IPS DF 19.7 (cell line): ENCODE measurements around the gene PPP1CA.

Experiments used
- DNase-seq: peaks from one replicate; pipeline ENCODE4 v3.0.0-alpha.2; 2013; ENCODE audit warnings: low read depth, low spot score

Gene PPP1CA

DNA sequence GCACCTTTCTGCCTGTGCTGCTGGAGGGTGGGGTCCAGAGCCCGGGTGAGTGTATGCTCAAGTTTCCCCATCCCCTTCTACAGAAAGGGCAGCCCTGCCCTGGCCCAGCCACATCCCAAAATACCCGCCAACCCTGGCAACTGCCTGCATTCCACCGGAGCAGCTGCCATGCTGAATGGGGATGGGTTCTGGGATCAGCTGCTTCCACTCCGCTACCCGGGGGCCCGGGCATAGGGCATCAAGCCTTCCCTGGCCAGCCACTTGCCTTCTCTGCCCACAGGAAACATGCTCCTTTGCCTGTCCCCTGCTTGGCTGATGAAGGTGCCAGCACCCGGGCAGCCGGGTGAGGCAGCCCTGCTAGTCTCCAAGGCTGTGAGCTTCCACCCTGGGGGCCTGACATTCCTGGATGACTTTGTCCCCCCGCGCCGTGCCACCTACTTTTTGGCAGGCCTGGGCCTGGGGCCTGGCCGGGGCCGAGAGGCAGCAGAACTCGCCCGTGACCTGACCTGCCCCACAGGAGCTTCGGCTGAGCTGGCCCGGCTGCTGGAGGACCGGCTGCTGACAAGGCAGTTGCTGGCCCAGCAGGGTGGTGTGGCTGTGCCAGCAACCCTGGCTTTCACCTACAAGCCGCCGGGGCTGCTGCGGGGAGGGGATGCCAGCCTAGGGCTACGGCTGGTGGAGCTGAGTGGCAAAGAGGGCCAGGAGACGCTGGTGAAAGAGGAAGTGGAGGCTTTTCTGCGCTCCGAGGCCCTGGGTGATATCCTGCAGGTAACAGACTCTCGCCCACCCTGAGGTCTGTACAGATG is 17.0 kb upstream of the PPP1CA start:
- no peak for DNase-seq

DNA sequence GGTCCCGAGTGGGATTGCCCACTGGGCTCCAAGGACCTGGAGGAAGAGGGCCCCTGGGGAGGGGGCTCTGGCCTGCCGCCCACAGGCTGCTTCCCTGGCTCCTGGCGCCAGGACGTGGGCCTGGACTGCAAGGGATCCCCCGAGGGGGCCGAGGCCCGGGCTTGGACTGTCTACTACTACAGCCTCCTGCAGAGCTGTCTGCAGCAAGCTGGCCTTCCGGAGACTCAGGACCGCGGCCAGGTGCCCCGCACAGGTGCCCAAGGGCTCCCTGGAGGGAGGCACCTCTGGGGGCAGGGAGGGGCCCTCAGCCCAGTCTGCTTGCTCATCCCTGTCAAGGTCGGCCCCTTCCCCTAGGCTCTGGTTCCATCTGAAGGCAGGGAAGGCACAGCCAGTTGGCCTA is 15.8 kb upstream of the PPP1CA start:
- DNase-seq, result no peak

DNA sequence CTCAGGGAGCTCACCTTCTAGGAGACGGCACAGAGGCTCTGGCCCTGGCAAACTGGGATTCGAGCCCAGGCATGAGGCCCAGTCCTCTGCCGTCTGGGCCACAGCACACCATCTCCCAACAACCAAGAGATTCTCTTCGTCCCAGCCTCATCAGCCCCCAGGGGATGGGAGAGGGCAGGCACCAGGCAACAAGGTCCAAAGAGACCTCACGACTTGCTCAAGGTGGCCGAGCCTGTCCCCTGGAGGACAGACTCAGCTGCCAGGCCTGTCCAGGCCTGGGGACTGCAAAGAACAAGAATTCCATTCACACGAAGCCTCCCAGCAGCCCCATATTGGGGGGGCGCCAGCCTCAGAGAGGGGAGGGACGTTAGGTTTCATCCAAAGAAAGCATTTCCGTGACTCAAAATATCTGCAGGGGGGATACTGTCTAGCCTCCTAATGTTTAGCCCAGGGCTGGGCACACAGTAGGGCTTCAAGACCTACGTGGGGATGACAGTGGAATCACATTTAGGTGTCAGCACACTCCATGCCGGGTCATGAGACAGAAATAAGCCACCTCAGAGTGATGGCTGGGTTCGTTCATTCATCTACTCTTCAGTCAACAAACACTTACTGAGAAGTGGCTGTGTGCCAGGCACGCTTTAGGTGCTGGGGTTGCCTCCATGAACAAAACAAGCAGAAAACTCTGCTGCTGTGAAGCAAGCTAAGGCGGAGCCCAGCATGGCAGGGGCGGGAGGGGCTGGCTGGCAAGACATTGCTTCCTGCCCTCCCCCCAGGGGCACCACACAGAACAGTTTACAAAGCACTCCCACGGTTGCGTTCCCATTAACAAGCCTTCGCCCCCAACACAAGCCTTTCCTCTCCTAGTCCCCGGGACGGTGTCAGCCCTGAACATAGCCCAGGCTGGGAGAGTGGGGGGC is 15.0 kb upstream of the PPP1CA start:
- DNase-seq, result no peak

DNA sequence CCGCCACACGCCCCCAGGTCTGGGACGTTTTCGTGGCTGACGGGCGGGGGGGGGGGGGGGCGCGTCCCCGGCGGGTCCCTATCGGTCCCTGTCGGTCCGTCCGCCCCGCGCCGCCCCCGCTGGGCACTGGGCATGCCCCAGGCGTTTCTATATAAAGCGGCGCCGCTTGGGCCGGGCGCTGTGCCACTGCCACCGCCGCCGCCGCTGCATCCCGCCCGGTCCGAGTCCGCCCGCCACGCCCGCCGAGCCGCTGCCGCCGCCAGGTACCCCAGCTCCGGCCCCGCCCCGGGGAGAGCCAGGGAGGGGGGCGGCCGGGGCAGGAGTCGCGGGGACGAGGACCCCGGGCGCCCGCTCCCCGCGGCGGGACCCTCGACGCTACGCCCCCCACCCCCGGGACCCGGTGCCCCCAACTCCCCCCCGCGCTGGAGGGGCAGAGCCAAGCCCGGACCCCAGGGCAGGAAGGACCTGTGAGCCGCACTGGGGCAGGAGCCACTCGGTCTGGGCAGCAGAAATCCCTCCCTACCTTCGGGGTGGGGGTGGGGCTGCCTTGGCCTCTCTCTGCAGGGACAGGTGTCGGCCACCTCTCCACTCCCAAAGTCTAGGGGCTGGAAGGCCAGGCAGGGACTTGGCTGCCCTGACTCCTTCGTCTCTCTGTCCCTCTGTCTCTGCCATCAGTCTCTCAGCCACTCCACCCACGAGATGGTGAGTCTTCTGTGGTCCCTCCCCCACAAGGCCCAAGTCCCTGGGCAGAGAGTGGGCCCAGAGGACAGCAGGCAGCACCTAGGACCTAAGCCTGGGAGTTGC is 14.0 kb upstream of the PPP1CA start, which contains the start of gene CARNS1:
TSS of gene CARNS1 (plus strand) at position 178 of the 804 bp plus-strand sequence. CDS start at position 700, 522 bp downstream.
- DNase-seq, result no peak

DNA sequence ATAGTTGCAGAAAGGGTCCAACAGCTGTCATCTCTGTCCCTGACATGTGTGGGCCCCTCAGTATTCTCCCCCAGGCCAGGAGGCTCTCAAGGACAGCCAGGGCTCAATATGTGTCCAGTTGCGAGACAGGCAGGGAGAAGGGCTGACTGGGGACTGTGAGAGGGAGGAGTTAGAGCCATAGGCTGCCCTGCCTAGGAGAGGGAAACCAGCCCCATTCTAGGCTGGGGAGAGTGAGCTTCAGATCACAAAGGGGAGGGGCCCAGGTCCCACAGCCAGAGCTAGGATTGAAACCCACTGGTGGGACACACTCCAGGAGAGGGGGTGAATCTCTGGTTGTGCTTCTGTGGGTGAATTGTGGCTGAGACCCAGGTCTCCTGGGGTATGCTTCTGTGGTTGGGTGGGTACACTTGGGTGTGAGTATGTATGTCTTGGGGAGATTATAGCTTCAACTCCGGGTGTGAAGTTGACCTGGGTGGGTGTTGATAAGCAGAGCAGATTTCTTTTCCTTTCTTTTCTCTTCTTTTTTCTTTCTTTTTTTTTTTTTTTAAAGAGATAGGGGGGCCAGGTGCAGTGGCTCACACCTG is 11.7 kb upstream of the PPP1CA start:
- no peak for DNase-seq

DNA sequence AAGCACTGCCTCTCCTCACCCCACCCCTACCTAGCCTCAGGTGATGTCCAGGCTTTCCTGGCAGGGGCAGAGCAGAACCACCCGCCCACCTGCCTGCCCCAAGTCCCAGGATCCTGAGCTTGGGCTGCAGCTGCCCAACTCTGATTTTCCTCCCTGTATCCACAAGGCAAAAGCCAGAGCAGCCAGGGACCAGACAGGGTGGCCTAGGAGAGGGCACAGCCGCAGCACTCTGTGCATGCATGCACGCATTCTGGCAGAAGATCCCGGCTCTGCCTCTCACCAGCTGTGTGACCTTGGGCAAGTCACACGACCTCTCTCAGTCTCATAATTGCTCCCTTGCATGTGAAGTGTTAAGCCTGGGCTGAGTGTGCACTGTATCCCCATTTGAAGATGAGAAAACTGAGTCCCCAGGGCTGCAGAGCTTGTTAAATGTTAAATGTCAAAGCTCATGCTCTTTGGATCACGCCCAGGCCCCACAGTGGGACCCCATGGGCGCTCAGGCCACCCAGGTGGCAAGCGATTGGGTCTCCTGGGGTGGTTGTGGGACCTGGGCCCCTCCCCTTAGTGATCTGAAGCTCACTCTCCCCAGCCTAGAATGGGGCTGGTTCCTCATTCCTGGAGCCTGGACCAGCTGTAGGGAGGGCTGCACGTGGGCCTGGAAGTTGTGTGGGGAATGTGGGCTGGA is 11.0 kb upstream of the PPP1CA start:
- no peak for DNase-seq

DNA sequence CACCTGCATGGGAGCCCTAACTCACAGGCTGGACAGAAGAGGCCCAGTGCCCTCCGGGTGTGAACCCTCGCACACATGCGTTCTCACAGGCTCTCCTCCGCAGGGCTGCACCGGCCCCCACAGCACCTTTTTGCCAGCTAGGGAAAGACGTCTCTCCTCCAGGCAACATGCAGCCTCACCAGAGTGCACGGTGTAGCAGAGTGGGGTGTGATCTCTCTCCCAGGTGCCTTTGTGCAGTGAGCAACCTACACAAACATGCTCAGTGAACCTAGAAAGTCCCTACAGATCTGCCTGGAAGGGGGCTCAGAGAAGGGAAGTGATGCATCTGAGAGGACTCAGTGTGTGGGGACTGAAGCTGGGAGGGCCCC is 10.1 kb upstream of the PPP1CA start:
- no peak for DNase-seq

DNA sequence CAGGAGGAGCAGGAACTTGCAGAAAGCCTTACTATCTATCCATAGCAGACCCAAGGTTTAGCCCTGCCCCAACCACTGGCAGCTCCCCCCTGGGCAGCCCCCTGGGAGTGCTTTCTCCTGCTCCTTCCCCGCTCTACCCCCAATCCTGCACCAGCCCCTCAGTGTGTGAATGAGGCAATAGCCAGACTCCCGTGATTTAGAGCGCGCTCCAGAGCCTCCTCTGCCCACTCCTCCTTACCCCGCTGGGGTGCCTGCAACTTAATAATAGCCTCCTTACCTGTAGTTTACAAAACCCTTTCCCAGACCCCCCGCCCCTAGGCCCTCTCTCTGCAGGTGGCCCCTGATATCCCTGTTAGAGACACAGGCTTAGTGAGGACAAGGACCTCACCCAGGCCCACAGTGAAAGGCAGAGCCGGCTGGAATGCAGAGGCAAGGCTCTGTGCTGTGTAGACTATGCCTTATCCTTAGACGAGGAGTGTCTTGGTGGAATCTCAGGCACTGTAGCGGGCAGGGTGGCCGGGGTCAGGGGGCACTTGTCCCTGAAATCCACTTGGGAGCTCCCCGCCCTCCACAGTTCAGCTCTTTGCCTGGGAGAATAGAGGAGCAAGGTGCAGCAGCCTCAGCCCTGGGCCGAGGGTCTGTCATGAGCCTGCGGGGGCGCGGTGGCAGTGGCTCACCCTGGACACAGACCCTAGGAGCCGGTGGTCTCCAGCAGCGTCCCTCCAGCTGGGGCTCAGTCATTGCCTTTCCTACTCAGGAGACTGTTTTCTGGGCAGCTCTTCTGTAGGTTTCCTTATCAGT is 9.5 kb upstream of the PPP1CA start:
- no peak for DNase-seq

DNA sequence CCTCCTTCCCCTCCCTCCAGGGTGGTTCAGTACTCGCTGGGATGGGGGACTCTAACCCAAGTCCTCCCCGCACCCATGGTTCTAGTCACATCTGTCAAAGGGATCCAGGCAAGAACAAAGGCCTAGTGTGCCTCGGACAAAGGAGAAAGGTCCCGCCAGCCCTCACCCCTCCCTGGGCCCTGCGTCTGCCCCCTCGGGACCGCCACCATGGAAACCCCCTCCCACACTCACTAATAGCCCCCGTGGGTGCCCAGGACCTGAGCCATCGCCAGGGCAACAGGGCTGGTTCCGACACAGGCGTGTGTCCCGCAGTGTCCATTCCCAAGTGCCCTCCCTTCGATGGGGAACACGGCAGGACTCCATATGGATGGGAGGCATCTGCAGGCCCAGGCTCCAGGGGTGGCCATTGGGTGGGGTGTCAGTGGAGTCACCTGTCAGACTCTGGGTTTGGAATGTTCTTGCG is 8.7 kb upstream of the PPP1CA start:
- no peak for DNase-seq

DNA sequence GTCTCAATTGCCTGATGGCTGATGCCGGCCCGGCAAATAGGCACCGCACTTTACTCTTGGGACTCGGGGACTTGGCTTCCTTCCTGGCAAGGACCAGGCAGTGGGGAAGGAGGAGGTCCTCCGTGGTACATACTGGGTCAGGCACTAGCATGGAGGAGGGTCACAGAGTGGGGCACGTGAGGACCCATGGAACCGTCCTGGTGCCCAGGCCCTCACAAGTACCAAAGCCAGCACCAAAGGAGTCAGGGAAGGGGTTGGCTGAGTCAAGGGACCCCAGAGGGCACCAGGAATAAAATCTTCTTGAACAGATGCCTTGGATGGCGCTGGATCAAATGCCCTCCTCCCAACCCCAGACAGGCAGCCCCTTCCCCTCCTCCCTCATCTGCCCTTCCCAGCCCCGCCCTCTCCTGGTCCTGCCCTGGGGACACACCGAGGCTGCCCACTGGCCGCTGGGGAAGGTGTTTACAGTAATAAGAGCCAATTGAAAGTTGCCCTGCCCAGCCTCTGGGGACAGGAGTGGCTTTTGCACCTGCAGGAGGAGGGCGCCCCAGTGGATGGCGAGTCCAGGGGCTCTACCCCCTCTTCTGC is 8.2 kb upstream of the PPP1CA start:
- DNase-seq, result no peak

DNA sequence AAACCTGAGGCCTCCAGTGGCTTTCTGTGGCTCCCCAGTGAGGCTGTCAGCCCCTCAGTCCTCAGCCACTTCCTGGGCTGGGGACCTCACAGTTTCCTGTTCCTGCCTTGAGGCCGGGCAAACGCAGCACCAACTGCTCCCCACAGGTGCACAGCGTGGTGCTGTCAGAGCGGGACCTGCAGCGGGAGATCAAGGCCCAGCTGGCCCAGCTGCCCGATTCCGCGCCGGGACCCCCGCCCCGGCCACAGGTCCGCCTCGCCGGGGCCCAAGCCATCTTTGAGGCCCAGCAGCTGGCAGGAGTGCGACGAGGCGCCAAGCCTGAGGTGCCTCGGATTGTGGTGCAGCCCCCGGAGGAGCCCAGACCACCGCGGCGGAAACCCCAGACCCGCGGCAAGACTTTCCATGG is 7.6 kb upstream of the PPP1CA start:
- no peak for DNase-seq

DNA sequence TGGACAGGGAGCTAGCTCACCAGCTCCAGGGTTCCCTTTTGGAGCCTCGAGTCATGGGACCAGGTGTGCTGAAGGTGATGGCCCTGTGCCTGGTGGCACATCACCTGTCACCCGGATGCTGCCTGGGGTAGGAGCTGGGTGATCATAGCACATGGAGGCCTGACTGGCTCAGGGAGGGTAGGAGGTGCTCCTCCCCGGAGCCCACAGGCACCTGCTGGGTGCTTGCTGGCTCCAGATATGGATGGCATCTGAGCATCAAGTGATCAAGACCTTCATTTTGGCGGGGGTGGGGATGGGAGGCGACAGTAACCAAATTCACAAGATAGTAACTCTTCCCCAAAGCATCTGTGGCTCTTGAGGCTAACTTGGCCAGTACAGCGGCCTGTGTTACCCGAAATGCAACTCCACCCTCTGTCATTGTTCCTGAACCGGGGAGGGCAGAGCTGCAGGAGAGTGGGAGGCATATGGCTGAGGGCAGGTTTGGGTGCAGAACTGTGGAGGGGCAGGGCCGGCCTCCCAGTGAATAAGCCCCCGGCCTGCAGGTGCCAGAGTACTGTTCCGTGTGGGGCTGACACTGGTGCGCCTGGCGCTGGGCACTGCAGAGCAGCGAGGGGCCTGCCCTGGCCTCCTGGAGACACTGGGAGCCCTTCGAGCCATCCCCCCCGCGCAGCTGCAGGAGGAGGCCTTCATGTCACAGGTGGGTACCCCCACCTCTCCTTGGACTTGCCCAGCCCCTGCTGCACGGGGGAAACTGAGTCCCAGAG is 7.0 kb upstream of the PPP1CA start:
- no peak for DNase-seq

DNA sequence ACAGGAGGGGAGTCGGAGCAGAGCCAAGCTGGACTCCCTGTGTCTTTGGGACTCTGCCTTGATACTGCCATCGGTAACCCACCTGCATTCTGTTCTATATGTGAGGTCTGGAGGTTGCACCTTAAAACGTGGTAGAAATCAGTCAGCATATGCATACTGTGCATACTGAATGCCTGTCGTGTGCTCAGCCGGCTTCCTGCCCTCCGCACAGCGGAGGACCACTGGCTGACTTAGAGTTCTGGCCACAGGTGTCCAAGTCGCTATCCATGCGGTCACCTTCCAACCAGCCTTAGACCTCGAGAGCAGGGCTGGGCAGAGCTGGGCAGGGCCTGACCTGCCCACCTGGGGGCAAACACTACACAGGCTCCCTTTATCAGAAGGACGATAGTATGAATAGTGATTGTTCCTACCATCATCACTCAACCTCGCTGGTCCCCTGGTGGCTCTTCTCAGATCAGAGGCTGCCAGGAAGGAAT is 6.1 kb upstream of the PPP1CA start:
- no peak for DNase-seq

DNA sequence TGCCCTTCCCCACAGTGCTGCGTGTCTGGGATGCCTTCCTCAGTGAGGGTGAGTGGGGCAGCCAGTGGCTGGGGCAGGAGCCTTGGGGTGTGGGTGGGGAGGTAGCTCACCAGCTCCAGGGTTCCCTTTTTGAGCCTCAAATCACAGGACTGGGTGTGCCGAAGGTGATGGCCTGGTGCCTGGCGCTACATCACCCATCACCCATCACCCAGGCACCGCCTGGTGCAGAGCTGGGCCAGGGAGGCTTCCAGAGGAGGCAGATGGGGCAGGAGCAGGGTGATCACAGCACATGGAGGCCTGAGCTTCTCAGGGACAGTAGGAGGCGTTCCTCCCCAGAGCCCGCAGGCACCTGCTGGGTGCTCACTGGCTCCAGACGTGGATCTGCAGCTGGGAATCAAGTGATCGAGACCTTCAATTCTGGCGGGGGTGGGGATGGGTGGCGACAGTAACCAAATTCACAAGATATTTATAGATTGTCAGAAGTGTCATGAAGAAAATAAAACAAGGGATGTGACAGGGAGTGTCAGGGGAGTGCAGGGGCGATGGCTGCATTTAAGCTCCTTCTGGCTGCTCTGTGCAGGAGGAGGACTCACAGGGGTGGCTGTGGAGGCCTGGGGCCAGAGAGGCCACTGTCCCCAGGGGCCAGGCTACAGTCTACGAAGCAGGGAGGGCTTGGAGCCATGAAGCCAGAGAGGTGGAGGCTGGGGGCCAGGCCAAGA is 5.5 kb upstream of the PPP1CA start:
- DNase-seq, result no peak

DNA sequence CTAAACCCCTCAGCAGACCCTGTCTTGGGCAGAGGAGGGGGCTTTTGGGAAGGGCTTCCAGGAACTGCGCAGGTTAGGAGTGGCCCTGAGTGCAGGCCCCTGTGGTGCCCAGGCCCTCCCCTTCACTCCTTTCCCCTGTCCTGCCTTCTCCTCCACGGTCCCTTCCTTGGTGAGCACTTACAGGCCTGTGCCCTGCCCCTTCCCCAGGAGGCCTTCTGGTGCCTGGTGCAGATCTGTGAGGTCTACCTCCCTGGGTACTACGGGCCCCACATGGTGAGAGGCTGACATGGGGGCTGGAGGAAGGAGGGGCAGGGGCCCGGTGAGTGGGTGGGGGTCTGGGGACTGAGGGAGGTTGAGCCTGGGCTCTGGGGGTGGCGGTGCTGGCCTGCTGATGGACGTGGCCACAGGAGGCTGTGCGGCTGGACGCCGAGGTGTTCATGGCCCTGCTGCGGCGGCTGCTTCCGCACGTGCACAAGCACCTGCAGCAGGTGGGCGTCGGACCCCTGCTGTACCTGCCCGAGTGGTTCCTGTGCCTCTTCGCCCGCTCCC is 4.8 kb upstream of the PPP1CA start:
- no peak for DNase-seq

DNA sequence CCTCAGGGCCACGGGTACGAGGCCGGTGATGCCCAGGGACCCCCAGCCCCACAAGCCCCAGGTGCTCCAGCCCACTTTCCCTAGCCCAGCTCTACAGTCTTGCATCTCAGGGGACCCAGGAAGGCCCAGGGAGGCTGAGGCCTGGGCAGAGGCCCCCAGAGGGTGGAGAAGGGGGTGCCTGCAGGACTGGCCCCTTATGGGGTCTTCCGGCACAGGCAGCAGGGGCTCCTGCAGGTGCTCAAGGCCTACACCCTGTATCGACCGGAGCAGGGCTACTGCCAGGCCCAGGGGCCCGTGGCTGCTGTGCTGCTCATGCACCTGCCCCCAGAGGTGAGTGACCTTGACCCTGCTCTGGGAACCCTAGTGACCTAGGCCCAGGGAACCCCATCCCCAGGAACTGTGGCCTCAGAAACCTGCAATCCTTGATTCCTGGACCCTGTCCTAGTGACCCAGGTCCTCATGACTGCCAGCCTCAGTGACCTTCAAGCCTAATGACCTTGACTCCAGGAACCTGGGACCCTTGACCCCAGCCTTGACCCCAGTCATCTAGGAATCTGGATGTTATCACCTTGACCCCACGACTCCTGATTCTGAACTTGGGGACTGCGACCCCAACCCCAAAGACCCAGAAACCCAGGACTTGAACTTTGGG is 4.2 kb upstream of the PPP1CA start:
- DNase-seq, result no peak

DNA sequence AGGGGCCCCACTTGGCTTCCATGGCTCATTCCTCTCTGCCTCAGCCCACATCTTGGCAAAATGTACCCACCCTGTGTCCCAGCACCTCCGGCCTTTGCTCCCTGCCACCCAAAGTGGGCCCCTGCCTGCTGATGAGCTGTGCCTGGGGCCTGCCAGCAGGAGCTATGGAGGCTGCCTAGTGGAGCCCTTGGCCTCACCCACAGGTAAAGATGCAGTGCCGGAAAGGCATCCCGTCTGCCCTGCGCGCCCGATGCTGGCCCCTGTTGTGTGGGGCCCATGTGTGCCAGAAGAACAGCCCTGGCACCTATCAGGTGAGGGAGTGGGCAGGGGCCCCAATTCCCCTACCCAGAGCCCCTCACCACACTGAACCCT is 3.5 kb upstream of the PPP1CA start:
- DNase-seq, result no peak
